ENCODE measurements around the gene CAPRIN1. TPM values are rescaled to one million over a fixed set of nuclear protein-coding genes. Genes with fewer than 3 reads are reported as not detected.

CAPRIN1 gene
- polyA plus RNA-seq, 1 experiment, result 183 TPM

- Histone ChIP-seq H3K27me3 (ENCODE audit: control insufficient read depth, insufficient read depth, low read length) (no peaks in the 10 kb centered on the region), H3K36me3 (ENCODE audit: control insufficient read depth, insufficient read depth, low read length) (peaks cover 13% of the 10 kb centered on the region), H3K4me3 (ENCODE audit: low read depth, low read length) (no peak overlapping the region)
- DNase-seq (ENCODE audit: low read depth), result no peak
- ChIA-PET CTCF (interaction anchor here (0.6 to 2.6 kb wide), 9 partner anchors 8 to 208 kb away, joined by 3 to 11 read pairs (median 3); partner anchors contain the start of gene ABTB2), POLR2A (no interaction called here)
- TF ChIP-seq CTCF (IDR thresholded peaks at IDR 0.05; ENCODE audit: insufficient read depth, low read depth, low read length), result no peak
Measured at GRCh38 chr11:34150494-34151151, 99.1 kb downstream of the CAPRIN1 start.

Other genes with a start within 250 kb of the CAPRIN1 start
- not detected in 2 replicates for gene LMO2, start 159.7 kb upstream of the CAPRIN1 start, polyA plus RNA-seq (2011; rRNA removed)
- 31.6 and 35.0 TPM in 2 replicates for gene NAT10, start 53.9 kb downstream of the CAPRIN1 start, polyA plus RNA-seq (2011; rRNA removed)

Measured in BJ (cell line).